Psoas muscle (tissue), 8 donors: Measurements from ENCODE around the gene EIPR1. TPM values are rescaled to one million over a fixed set of nuclear protein-coding genes. Genes with fewer than 3 reads are reported as not detected.
"Not testable (repeated sequence)": the region's sequence is repeated elsewhere in the genome, so short reads cannot be mapped to it uniquely, and the experiment has no call there.

Source experiments
- ATAC-seq, 4 donors: fragments of 200-7000 bp; cut with Tn5 transposase; one replicate each; pipeline ENCODE4 v1.9.1; 2020; ENCODE audit warnings: moderate library complexity in 3 of 4, mild to moderate bottlenecking in 2 of 4
- DNase-seq, 2 donors: peaks; one replicate each; pipeline ENCODE4 v3.0.0-alpha.2; 2020
- H3K27ac ChIP-seq: fragments of 200-600 bp; one replicate; pipeline ENCODE4 v1.8.0; 2022
- H3K27me3 ChIP-seq, 3 donors: fragments of 200-600 bp in 1 of 3; one replicate each; pipeline versions ENCODE4 v1.6.1 to v1.8.0; 2013 to 2022; ENCODE audit warnings: low read length in 2 of 3, mild to moderate bottlenecking in 2 of 3, moderate library complexity in 1 of 3; ENCODE audit not compliant: insufficient read depth in 3 of 3
- H3K36me3 ChIP-seq, 2 donors: fragments of 200-600 bp in 1 of 2; one replicate each; pipeline versions ENCODE4 v1.6.1 to v1.8.0; 2013 to 2022; ENCODE audit warnings: low read depth in 1 of 2, mild to moderate bottlenecking in 1 of 2, moderate library complexity in 1 of 2; ENCODE audit not compliant: insufficient read depth in 1 of 2
- H3K4me1 ChIP-seq: fragments of 200-600 bp; one replicate; pipeline ENCODE4 v1.8.0; 2022
- H3K4me3 ChIP-seq: fragments of 200-600 bp; one replicate; pipeline ENCODE4 v1.8.0; 2022; ENCODE audit warnings: mild to moderate bottlenecking
- H3K9me3 ChIP-seq: fragments of 200-600 bp; one replicate; pipeline ENCODE4 v1.8.0; 2022
- whole genome bisulfite sequencing, 3 donors: extraction: QIAGEN DNeasy Blood & Tissue Kit; methylation state at CpG; one replicate each; pipeline versions ENCODE4 v1.1.6 to v1.1.7; 2013; 5-methylcytosine and 5-hydroxymethylcytosine counted together
- intact Hi-C, 2 donors: fragments of 100-400 bp; cut with DNase I; formaldehyde crosslinking; loops; one replicate each; pipeline versions ENCODE4 v1.11.0 to v1.14.2; 2022
- polyA plus RNA-seq, 3 donors: library from polyadenylated mRNA; stranded (reverse); fragments of 200-250 nt; gene quantifications; one replicate each; pipeline ENCODE4 v1.2.3, GENCODE V29; 2013
- total RNA-seq, 4 donors: library from RNA; stranded (reverse); fragmentation: NEBNext Ultra II Directional in 2 of 4; extraction: Animal tissue kit (Norgen Biotek cat#: 25700) in 2 of 4; gene quantifications; one replicate each; pipeline versions ENCODE4 v1.2.1 to v1.2.4, GENCODE V29; 2021 to 2023
- TF ChIP-seq, protein P1 (sequence below): fragments of 200-600 bp; IDR thresholded peaks from one replicate; pipeline ENCODE4 v1.8.0; 2022; ENCODE audit warnings: antibody characterized with exemption
- donor health status: healthy with polysubstance abuse.
- donor health status: DM: no; HTN: no; CAD: no; lungs with moderate emphysema.
- donor health status: Bipolar disorder and iron deficiency.
- donor health status: healthy.
- donor health status: DM: yes; HTN: yes; CAD: no.
- donor health status: DM: no; HTN: no; CAD: no.
- donor health status: DM: no; HTN: no; CAD: no.
- donor health status: DM: yes; HTN: yes; CAD: no.

EIPR1 gene
- total and polyA plus RNA-seq, 7 donors, result 9.7 to 42.1 (median 12.5) TPM

DNA sequence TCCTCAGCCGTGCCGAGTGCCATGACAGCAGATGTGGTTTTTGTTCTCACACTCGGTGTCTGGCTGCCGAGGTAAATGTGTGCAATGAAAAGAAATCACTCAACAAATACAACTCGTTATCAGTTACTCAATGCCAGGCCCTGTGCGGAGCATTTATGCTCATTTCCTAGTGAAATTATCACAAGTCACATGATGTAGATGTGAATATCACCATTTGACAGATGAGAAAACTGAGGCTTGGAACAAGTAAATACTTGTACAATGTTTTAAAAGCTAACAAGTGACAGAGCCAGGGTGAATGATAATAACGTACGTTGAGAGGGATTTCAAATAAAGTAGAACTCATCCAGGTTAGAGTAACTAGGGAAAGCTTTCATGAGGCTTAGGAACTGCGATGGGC, 174.7 kb downstream of the EIPR1 start:
- Histone ChIP-seq H3K9me3 (no peaks in the 10 kb centered on the region), H3K36me3 (no peaks in the 10 kb centered on the region), H3K27ac (no peak overlapping the region), H3K4me1 (no peaks in the 10 kb centered on the region), H3K27me3 (no peaks in the 10 kb centered on the region), H3K4me3 (no peak overlapping the region)
- no peak for ATAC-seq
- 95 to 96% (median 95%) methylated on average over 9 of the region's 9 CpGs for WGBS, 3 donors
- intact Hi-C loops, result no loop called here
- TF ChIP-seq, protein P1, sequence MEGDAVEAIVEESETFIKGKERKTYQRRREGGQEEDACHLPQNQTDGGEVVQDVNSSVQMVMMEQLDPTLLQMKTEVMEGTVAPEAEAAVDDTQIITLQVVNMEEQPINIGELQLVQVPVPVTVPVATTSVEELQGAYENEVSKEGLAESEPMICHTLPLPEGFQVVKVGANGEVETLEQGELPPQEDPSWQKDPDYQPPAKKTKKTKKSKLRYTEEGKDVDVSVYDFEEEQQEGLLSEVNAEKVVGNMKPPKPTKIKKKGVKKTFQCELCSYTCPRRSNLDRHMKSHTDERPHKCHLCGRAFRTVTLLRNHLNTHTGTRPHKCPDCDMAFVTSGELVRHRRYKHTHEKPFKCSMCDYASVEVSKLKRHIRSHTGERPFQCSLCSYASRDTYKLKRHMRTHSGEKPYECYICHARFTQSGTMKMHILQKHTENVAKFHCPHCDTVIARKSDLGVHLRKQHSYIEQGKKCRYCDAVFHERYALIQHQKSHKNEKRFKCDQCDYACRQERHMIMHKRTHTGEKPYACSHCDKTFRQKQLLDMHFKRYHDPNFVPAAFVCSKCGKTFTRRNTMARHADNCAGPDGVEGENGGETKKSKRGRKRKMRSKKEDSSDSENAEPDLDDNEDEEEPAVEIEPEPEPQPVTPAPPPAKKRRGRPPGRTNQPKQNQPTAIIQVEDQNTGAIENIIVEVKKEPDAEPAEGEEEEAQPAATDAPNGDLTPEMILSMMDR, result no peak
- no peak for DNase-seq

DNA sequence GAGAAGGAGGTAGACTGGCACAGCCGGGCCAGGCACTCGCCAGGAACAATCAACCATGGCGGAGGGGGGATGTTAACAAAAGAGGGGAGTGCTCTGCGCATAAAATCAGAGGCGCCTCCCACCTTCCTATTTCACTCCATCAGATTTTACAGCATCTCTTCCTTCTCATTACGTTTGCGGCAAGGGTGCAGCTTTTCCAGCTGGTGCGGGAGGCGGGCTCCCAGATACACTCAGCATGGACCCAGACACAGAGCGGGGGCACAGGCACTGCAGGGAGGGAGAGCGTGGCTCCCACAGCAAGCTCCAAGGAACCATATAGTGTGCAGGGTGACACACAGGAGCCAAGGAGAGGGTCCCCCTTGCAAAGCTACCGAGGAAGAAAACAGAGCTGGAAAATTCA, 176.3 kb downstream of the EIPR1 start:
- Histone ChIP-seq H3K4me3 (no peak overlapping the region), H3K4me1 (no peaks in the 10 kb centered on the region), H3K27ac (no peak overlapping the region), H3K36me3 (peaks cover 0 to 4% of the 10 kb centered on the region in 2 donors), H3K9me3 (no peaks in the 10 kb centered on the region), H3K27me3 (no peaks in the 10 kb centered on the region)
- ATAC-seq (no peak), DNase-seq (no peak)
- intact Hi-C loops, result no loop called here
- TF ChIP-seq, protein P1, result no peak
- 96 to 97% (median 97%) methylated on average over 12 of the region's 12 CpGs for WGBS, 3 donors

DNA sequence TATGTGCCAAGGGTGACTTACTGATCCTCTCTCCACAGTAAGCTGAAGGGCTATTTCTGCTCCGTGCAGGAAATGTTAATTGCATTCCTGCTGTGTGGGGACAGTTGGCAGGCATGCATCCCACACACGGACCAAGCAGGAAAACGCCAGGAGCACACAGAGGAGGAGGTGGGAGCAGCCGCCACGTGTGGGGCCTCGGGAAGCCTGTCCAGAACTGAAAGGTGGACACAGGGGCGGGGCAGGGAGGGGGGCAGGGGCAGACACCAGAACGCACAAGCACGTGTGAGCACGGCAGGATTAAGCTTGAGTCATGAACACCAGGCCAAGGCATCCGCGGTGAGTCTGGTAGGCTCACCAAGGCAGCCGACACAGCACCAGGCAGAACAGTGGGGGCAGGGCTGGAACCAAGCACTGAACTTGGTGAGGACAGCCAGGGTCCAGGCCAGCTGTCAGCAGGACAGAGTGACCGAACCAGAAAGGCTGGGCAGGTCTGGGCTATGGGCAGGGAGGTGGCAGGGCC, 177.1 kb downstream of the EIPR1 start:
- intact Hi-C loops, result no loop called here
- no peak overlapping the region for H3K4me3 ChIP-seq
- no peak overlapping the region for H3K27ac ChIP-seq
- ATAC-seq (peak; percentile 83 to 97 (median 91)), DNase-seq (peak in 1 of 2 donors; percentile 75)
- no peaks in the 10 kb centered on the region for H3K27me3 ChIP-seq
- TF ChIP-seq, protein P1, result no peak
- no peaks in the 10 kb centered on the region for H3K9me3 ChIP-seq
- no peaks in the 10 kb centered on the region for H3K4me1 ChIP-seq
- 24 to 39% (median 24%) methylated on average over 14 of the region's 14 CpGs for WGBS, 3 donors
- H3K36me3 ChIP-seq, result peaks cover 0 to 9% of the 10 kb centered on the region in 2 donors

DNA sequence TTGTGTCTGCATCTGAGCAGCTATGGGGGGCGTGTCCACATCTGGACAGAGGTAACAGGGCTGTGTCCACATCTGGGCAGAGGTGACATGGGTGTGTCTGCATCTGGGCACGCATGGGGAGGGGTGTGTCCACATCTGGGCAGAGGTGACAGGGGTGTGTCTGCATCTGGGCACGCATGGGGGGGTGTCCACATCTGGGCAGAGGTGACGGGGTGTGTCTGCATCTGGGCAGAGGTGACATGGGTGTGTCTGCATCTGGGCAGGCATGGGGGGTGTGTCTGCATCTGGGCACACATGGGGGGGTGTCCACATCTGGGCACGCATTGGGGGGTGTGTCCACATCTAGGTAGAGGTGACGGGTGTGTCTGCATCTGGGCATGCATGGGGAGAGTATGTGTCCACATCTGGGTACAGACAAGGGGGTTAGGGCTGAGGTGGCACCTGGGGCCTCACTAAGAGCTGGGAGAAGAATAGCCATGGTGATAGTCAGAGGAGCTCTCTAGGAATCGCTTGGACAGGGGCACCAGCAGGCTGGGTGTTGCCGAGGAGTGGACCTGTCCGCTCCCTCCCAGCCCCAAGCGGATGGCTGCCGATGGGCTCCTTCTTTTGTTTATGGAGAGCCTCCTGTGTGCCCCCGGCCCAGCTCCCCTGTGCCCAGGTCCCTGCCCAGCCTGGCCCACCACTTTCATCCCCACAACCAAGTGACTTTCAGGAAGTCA, 177.8 kb downstream of the EIPR1 start:
- Histone ChIP-seq H3K27me3 (no peaks in the 10 kb centered on the region), H3K9me3 (no peaks in the 10 kb centered on the region), H3K4me1 (no peaks in the 10 kb centered on the region), H3K27ac (no peak overlapping the region), H3K36me3 (peaks cover 0 to 9% of the 10 kb centered on the region in 2 donors), H3K4me3 (no peak overlapping the region)
- DNase-seq (no peak), ATAC-seq (peak in 1 of 4 donors; percentile 11)
- WGBS, 3 donors, result 80 to 85% (median 82%) methylated on average over 12 of the region's 12 CpGs
- TF ChIP-seq, protein P1, result no peak
- intact Hi-C loops, result no loop called here

DNA sequence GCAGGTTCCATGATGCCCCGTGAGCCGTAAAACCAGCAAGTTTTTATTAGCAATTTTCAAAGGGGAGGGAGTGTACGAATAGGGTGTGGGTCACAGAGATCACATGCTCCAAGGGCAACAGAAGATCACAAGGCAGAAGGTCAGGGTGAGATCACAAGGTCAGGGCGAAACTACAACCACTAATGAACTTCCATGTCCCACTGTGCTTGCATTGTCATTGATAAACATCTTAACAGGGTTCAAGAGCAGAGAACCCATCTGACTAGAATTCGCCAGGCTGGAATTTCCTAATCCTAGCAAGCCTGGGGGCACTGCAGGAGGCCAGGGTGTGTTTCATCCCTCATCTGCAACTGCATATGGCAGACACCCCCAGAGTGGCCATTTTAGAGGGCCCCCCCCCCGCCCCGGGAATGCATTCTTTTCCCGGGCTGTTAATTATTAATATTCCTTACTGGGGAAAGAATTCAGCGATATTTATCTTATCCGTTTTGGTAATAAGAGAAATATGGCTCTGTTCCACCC, 178.9 kb downstream of the EIPR1 start:
- H3K9me3 ChIP-seq, H3K27me3 ChIP-seq, H3K4me1 ChIP-seq, H3K36me3 ChIP-seq, H3K4me3 ChIP-seq, H3K27ac ChIP-seq, intact Hi-C loops, ATAC-seq, DNase-seq: not testable (repeated sequence)
- 75 to 83% (median 80%) methylated on average over 8 to 9 of the region's 10 CpGs for WGBS, 3 donors
